ENCODE measurements around the gene MIER2.
"Not testable (repeated sequence)": the region's sequence is repeated elsewhere in the genome, so short reads cannot be mapped to it uniquely, and the experiment has no call there.

MIER2 gene

GRCh38 chr19:344625-345319 is at the start of gene MIER2:
MIER2 (minus strand) TSS chr19:344796; CDS start chr19:344782, 14 bp downstream.
- peak; percentile 83 to 88 (median 86) for DNase-seq

GRCh38 chr19:393560-393959 is 49.0 kb upstream of the MIER2 start:
- DNase-seq = not testable (repeated sequence)

GRCh38 chr19:392375-392970 is 47.9 kb upstream of the MIER2 start:
- DNase-seq = no peak

- no peak for DNase-seq
These were observed 47.3 kb upstream of the MIER2 start for GRCh38 chr19:391726-392374.

GRCh38 chr19:391207-391557 is 46.6 kb upstream of the MIER2 start:
- DNase-seq = no peak

- DNase-seq = no peak
These were observed 46.0 kb upstream of the MIER2 start for GRCh38 chr19:390386-391206.

GRCh38 chr19:389935-390289 is 45.3 kb upstream of the MIER2 start:
- no peak for DNase-seq

- no peak for DNase-seq
These were observed 44.8 kb upstream of the MIER2 start for GRCh38 chr19:389255-389934.

GRCh38 chr19:388691-389090 is 44.1 kb upstream of the MIER2 start:
- DNase-seq = no peak

- no peak for DNase-seq
These were observed 43.2 kb upstream of the MIER2 start for GRCh38 chr19:387777-388176.

GRCh38 chr19:386632-387301 is 42.2 kb upstream of the MIER2 start:
- DNase-seq = not testable (repeated sequence)

GRCh38 chr19:386189-386588 is 41.6 kb upstream of the MIER2 start:
- not testable (repeated sequence) for DNase-seq

- no peak for DNase-seq
These were observed 40.2 kb upstream of the MIER2 start for GRCh38 chr19:384799-385169.

GRCh38 chr19:383922-384798 is 39.6 kb upstream of the MIER2 start:
- DNase-seq = no peak

- DNase-seq = no peak
These were observed 38.4 kb upstream of the MIER2 start for GRCh38 chr19:383040-383439.

GRCh38 chr19:382578-382977 is 38.0 kb upstream of the MIER2 start:
- not testable (repeated sequence) for DNase-seq

GRCh38 chr19:381901-382300 is 37.3 kb upstream of the MIER2 start:
- DNase-seq = not testable (repeated sequence)

GRCh38 chr19:380618-381219 is 36.1 kb upstream of the MIER2 start:
- not testable (repeated sequence) for DNase-seq

GRCh38 chr19:379796-380195 is 35.2 kb upstream of the MIER2 start:
- no peak for DNase-seq

GRCh38 chr19:378706-379105 is 34.1 kb upstream of the MIER2 start:
- DNase-seq = no peak
